Breast epithelium (tissue), 3 donors: ENCODE results near the gene NPRL2.

Source experiments
- POLR2A ChIP-seq: fragments of 450-650 bp; IDR thresholded peaks from one replicate; pipeline ENCODE4 v1.6.1; 2016; ENCODE audit warnings: antibody characterized with exemption, mild to moderate bottlenecking, moderate library complexity
- POLR2AphosphoS5 ChIP-seq, 3 donors: sonication (generic); formaldehyde crosslinking; IDR thresholded peaks; one replicate each; pipeline ENCODE4 v1.6.1; 2017; ENCODE audit warnings: antibody characterized with exemption in 3 of 3
- TF ChIP-seq, protein P1 (sequence below), 3 donors: fragments of 450-650 bp; IDR thresholded peaks; one replicate each; pipeline ENCODE4 v1.5.1; 2016 to 2017; ENCODE audit warnings: antibody characterized with exemption in 3 of 3, mild to moderate bottlenecking in 3 of 3, moderate library complexity in 3 of 3

DNA sequence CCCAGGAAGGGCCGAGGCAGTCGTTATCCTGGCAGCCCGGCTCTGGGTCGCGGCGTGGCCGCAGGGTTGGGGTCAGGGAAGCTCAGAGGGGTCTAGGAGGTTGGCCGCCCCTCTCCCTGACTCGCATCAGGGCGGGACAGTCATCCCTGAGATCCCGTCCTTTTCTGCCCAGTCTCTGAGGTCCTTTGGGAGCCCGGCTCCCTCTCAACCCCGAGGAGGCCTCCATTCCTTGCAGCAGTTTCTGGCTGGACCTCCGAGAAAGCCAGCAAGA is 28.5 kb downstream of the NPRL2 start:
- TF ChIP-seq, protein P1, sequence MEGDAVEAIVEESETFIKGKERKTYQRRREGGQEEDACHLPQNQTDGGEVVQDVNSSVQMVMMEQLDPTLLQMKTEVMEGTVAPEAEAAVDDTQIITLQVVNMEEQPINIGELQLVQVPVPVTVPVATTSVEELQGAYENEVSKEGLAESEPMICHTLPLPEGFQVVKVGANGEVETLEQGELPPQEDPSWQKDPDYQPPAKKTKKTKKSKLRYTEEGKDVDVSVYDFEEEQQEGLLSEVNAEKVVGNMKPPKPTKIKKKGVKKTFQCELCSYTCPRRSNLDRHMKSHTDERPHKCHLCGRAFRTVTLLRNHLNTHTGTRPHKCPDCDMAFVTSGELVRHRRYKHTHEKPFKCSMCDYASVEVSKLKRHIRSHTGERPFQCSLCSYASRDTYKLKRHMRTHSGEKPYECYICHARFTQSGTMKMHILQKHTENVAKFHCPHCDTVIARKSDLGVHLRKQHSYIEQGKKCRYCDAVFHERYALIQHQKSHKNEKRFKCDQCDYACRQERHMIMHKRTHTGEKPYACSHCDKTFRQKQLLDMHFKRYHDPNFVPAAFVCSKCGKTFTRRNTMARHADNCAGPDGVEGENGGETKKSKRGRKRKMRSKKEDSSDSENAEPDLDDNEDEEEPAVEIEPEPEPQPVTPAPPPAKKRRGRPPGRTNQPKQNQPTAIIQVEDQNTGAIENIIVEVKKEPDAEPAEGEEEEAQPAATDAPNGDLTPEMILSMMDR (IDR thresholded peaks at IDR 0.05) = no peak
- no peak for TF ChIP-seq POLR2A
- no peak for TF ChIP-seq POLR2AphosphoS5 (IDR thresholded peaks at IDR 0.05)
